NOMO-1 treated with dmso at 0.1 percent for 144 hours (cell line): ENCODE results near the gene KIF25.

Experiments used
- DNase-seq: peaks from one replicate; lab custom pipeline; 2025; ENCODE audit not compliant: unreplicated experiment; lab: John Stamatoyannopoulos, UW

Gene KIF25

DNA sequence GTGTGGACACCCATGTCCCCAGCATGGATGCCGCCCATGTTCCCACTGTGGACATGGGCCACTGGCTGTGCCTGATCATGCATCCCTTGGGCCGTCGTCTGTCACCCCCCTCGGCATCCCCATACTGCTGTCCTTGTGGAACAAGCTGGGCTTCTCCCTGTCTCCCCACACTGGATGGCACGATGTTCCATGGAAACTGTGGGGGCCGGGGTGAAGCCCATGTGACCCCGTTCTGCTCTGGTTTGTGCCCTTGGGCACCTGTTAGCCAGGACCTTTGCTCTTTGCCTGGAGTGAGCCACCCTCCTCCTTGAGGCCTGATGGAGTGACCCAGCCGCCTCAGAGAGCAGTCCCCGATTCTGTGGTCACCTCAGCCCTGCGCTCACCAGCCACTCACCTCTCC is 89.1 kb downstream of the KIF25 start:
- no peak for DNase-seq

DNA sequence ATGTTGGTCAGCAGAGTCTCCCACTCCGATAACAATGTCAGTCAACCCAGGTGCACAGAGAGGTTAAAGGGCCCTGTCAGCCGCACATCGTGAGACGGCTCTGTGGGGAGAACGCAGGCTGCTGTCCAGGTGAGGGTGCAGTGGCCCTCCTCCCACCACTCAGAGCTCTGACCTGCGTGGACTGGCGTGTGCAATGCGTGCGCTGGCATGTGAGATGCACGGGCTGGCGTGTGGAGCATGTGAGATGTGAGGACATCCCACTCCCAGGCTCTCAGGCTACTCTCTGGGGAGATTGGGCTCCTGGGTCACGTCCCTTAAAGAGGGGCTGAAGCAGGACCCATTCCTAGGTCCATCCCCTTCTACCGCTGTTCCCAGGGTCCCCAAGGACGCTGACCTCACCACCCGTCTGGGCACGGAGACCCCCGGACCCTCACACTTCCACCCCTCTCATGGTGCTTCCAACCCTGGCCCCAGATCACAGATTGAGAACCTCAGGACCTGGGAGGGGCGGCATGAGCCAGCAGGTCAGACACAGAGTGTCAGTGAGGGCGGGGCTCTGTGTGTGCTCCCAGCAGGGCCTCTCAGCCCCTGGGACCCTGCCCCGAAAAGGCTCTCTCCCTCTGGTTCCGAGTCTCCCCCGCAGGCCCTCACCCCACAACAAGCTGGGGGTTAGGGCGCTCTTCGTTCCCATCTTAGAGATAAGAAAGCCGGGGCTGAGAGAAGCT is 90.1 kb downstream of the KIF25 start:
- DNase-seq = no peak

GRCh38 chr6:168088161-168089053 is 90.9 kb downstream of the KIF25 start:
- no peak for DNase-seq

GRCh38 chr6:168089186-168090063 is 92.0 kb downstream of the KIF25 start:
- DNase-seq = no peak

- DNase-seq = no peak
Observed at GRCh38 chr6:168090064-168090690, 92.7 kb downstream of the KIF25 start.

- no peak for DNase-seq
Observed at GRCh38 chr6:168090706-168091105, 93.2 kb downstream of the KIF25 start.

DNA sequence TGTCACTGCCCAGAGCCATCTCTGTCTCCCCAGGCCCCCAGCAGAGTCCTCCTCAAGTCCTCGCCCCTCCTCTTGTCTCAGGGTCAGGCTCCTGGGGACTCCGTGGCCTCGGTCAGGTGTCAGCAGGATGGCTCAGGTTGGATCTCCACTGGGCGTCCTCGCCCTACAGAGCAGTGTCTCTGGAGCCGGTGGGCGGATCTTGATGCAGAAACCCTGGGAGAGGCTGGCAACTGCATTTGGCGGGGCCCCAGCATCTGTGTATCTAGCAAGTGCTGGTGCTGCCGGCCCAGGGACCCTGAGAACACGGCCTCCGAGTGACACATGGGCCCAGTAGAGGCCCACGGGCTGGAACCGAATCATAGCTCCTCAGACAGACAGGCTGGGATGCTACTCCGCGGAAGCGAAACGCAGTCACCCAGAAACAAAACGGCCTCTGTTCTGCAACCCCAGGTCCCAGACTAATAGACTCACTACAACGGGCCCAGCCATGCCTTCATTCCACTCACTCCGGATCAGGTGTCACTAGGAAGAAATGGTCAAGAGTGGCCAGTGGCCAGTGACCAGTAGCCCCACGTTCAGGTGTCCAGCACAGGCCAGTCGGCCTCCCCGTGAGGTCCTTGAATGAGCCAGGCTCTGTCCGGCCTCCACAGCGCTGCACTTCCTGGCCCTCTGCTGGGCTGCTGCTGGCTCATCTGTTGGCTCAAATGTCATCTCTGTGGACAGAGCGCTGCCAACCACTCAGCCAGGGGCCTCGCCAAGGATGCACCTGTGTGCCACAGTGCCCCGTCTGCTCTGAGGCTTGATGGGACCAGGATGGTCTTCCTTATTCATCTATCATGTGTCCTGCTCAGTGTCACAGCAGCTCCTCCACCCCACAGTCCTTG is 94.2 kb downstream of the KIF25 start:
- DNase-seq = no peak

GRCh38 chr6:168092541-168092940 is 95.1 kb downstream of the KIF25 start:
- no peak for DNase-seq

- no peak for DNase-seq
Observed at GRCh38 chr6:168093071-168093505, 95.6 kb downstream of the KIF25 start.

- no peak for DNase-seq
Observed at GRCh38 chr6:168093634-168094033, 96.2 kb downstream of the KIF25 start.
